ENCODE results near the gene COLGALT1.

DNA sequence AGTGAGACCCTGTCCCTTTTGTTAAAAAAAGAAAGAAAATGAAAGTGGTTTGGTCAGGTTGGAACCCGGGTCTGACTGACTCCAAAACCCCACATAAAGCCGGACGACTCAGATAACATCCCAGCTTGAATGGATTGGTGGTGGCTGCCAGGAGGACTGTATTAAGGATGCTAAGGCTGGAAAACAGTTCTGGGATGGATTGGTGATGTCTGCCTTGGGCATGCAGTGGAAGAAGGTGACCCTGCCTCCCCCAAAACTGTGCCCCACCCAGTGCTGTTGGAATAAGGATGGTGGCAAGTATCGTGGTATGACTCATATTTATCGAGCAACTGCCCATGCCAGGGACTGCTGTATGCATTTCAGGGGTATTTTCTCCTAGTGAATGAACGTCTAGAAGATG lies 18.5 kb upstream of the COLGALT1 start:
- TF ChIP-seq CTCF (conservative IDR thresholded peaks at IDR 0.05; ENCODE audit: low read length) (no peak), EZH2phosphoT487 (IDR thresholded peaks at IDR 0.05; ENCODE audit: borderline replicate concordance, low read depth, low read length) (no peak)

All from OCI-LY7 (cell line).